Measurements from ENCODE around the gene TBRG4. TPM values are rescaled to one million over a fixed set of nuclear protein-coding genes. Genes with fewer than 3 reads are reported as not detected.
"Not testable (repeated sequence)": the region's sequence is repeated elsewhere in the genome, so short reads cannot be mapped to it uniquely, and the experiment has no call there.

TBRG4 gene
- total and polyA plus RNA-seq, 3 donors from 2014 or later: 75.7 to 82.8 (median 82.7) TPM

- WGBS, 2 donors: 79 to 80% methylated on average over 3 to 4 of the region's 4 CpGs
- H3K27ac ChIP-seq: no peak overlapping the region
- H3K36me3 ChIP-seq (ENCODE audit: low read depth, missing control alignments): no peaks in the 10 kb centered on the region
- DNase-seq: no peak
- H3K27me3 ChIP-seq: no peaks in the 10 kb centered on the region
- intact Hi-C loops (cut with DNase I; ENCODE audit: low total_unique reads): loop anchor here (5.0 kb wide), 1 partner anchor 101 kb away; no protein-coding TSS in a partner anchor
- no peaks in the 10 kb centered on the region for H3K9me3 ChIP-seq
- no peak for TF ChIP-seq POLR2A (IDR thresholded peaks at IDR 0.05)
- no peak for TF ChIP-seq CTCF (IDR thresholded peaks at IDR 0.05)
- no peak overlapping the region for H3K4me3 ChIP-seq
- H3K4me1 ChIP-seq: peaks cover 3% of the 10 kb centered on the region
Measured at GRCh38 chr7:45155941-45156340, 44.4 kb upstream of the TBRG4 start.

- Histone ChIP-seq H3K27me3 (no peaks in the 10 kb centered on the region), H3K9me3 (no peaks in the 10 kb centered on the region), H3K4me3 (no peak overlapping the region), H3K4me1 (peaks cover 3% of the 10 kb centered on the region), H3K36me3 (ENCODE audit: low read depth, missing control alignments) (no peaks in the 10 kb centered on the region), H3K27ac (no peak overlapping the region)
- TF ChIP-seq POLR2A (IDR thresholded peaks at IDR 0.05) (no peak), CTCF (IDR thresholded peaks at IDR 0.05) (no peak)
- intact Hi-C loops (cut with DNase I; ENCODE audit: low total_unique reads): loop anchor here (5.0 kb wide), 1 partner anchor 102 kb away; no protein-coding TSS in a partner anchor
- DNase-seq: no peak
- 93 to 95% methylated on average over 9 of the region's 9 CpGs for WGBS, 2 donors
Measured at GRCh38 chr7:45155357-45155900, 43.9 kb upstream of the TBRG4 start.

- H3K4me1 ChIP-seq; intact Hi-C loops (cut with DNase I; ENCODE audit: low total_unique reads); H3K36me3 ChIP-seq (ENCODE audit: low read depth, missing control alignments); H3K27ac ChIP-seq; H3K9me3 ChIP-seq; H3K27me3 ChIP-seq; DNase-seq; H3K4me3 ChIP-seq: not testable (repeated sequence)
- WGBS, 2 donors: 90 to 94% methylated on average over 8 of the region's 8 CpGs
Measured at GRCh38 chr7:45153861-45154260, 42.4 kb upstream of the TBRG4 start.

GRCh38 chr7:45153233-45153632 is 41.7 kb upstream of the TBRG4 start:
- 62 to 72% methylated on average over 3 of the region's 3 CpGs for WGBS, 2 donors
- Histone ChIP-seq H3K36me3 (ENCODE audit: low read depth, missing control alignments) (no peaks in the 10 kb centered on the region), H3K27me3 (no peaks in the 10 kb centered on the region), H3K4me1 (peaks cover 3% of the 10 kb centered on the region), H3K9me3 (no peaks in the 10 kb centered on the region), H3K27ac (no peak overlapping the region), H3K4me3 (no peak overlapping the region)
- DNase-seq: no peak
- intact Hi-C loops (cut with DNase I; ENCODE audit: low total_unique reads): no loop called here
- TF ChIP-seq POLR2A (IDR thresholded peaks at IDR 0.05): no peak
- no peak for TF ChIP-seq CTCF (IDR thresholded peaks at IDR 0.05)

GRCh38 chr7:45151967-45152366 is 40.5 kb upstream of the TBRG4 start:
- no peaks in the 10 kb centered on the region for H3K36me3 ChIP-seq (ENCODE audit: low read depth, missing control alignments)
- H3K4me1 ChIP-seq: no peaks in the 10 kb centered on the region
- no peak overlapping the region for H3K27ac ChIP-seq
- intact Hi-C loops (cut with DNase I; ENCODE audit: low total_unique reads): no loop called here
- no peaks in the 10 kb centered on the region for H3K9me3 ChIP-seq
- H3K27me3 ChIP-seq: no peaks in the 10 kb centered on the region
- DNase-seq: no peak
- H3K4me3 ChIP-seq: no peak overlapping the region
- WGBS, 2 donors: 77 to 81% methylated on average over 3 of the region's 3 CpGs
- TF ChIP-seq CTCF (IDR thresholded peaks at IDR 0.05): no peak
- no peak for TF ChIP-seq POLR2A (IDR thresholded peaks at IDR 0.05)
